H9 (cell line): ENCODE results near the gene CAPN9. TPM values are rescaled to one million over a fixed set of nuclear protein-coding genes. Genes with fewer than 3 reads are reported as not detected.

Source experiments
- DNase-seq: peaks from one replicate; pipeline ENCODE4 v3.0.0-alpha.2; 2017
- H2AFZ ChIP-seq: one replicate; pipeline ENCODE4 v1.6.1; 2013; ENCODE audit warnings: mild to moderate bottlenecking, low read length, control low read depth, moderate library complexity
- H2AK5ac ChIP-seq: 2 replicates; pipeline ENCODE4 v1.6.1; 2013; ENCODE audit warnings: low read length, control low read depth, mixed read lengths; ENCODE audit not compliant: insufficient read length
- H2BK120ac ChIP-seq: one replicate; pipeline ENCODE4 v1.6.1; 2013; ENCODE audit warnings: low read depth, mild to moderate bottlenecking, low read length, control low read depth, inconsistent platforms; ENCODE audit not compliant: poor library complexity, severe bottlenecking
- H2BK12ac ChIP-seq: 2 replicates; pipeline ENCODE4 v1.6.1; 2013; ENCODE audit warnings: low read length, control low read depth, mixed read lengths, low read depth; ENCODE audit not compliant: insufficient read length
- H2BK15ac ChIP-seq: 2 replicates; pipeline ENCODE4 v1.6.1; 2013; ENCODE audit warnings: low read depth, low read length, control low read depth
- H2BK20ac ChIP-seq: one replicate; pipeline ENCODE4 v1.6.1; 2013; ENCODE audit warnings: low read depth, mild to moderate bottlenecking, low read length, control low read depth, inconsistent platforms; ENCODE audit not compliant: poor library complexity, severe bottlenecking
- H2BK5ac ChIP-seq: 2 replicates; pipeline ENCODE4 v1.6.1; 2013; ENCODE audit warnings: low read length, control low read depth, mixed read lengths; ENCODE audit not compliant: insufficient read length
- H3K14ac ChIP-seq: 2 replicates; pipeline ENCODE4 v1.6.1; 2013; ENCODE audit warnings: low read length, control low read depth; ENCODE audit not compliant: insufficient read depth
- H3K18ac ChIP-seq: 2 replicates; pipeline ENCODE4 v1.6.1; 2013; ENCODE audit warnings: low read depth, mild to moderate bottlenecking, mixed read lengths, low read length, control low read depth; ENCODE audit not compliant: insufficient read length
- H3K23ac ChIP-seq: 2 replicates; pipeline ENCODE4 v1.6.1; 2013; ENCODE audit warnings: low read length, control low read depth, mixed read lengths, low read depth; ENCODE audit not compliant: insufficient read length
- H3K23me2 ChIP-seq: 2 replicates; pipeline ENCODE4 v1.6.1; 2013; ENCODE audit warnings: low read depth, mild to moderate bottlenecking, mixed read lengths, low read length, control low read depth; ENCODE audit not compliant: insufficient read length, poor library complexity, severe bottlenecking
- H3K27ac ChIP-seq: 2 replicates; pipeline ENCODE4 v1.5.1; 2013; ENCODE audit warnings: low read length, control low read depth, mixed read lengths, low read depth; ENCODE audit not compliant: insufficient read length
- H3K27me3 ChIP-seq: 2 replicates; pipeline ENCODE4 v1.6.1; 2013; ENCODE audit warnings: low read length, control low read depth, inconsistent platforms; ENCODE audit not compliant: insufficient read depth
- H3K4ac ChIP-seq: 2 replicates; pipeline ENCODE4 v1.6.1; 2013; ENCODE audit warnings: low read depth, mild to moderate bottlenecking, control low read depth, inconsistent platforms, low read length, moderate library complexity
- H3K4me1 ChIP-seq: 2 replicates; pipeline ENCODE4 v1.6.1; 2013; ENCODE audit warnings: low read length, control low read depth, inconsistent platforms; ENCODE audit not compliant: insufficient read depth
- H3K4me2 ChIP-seq: 2 replicates; pipeline ENCODE4 v1.6.1; 2013; ENCODE audit warnings: low read length, control low read depth, mixed read lengths; ENCODE audit not compliant: insufficient read length, insufficient read depth
- H3K56ac ChIP-seq: 2 replicates; pipeline ENCODE4 v1.6.1; 2013; ENCODE audit warnings: low read depth, mild to moderate bottlenecking, mixed read lengths, low read length, control low read depth; ENCODE audit not compliant: insufficient read length
- H3K79me1 ChIP-seq: 2 replicates; pipeline ENCODE4 v1.6.1; 2013; ENCODE audit warnings: low read depth, mild to moderate bottlenecking, moderate library complexity, low read length, control low read depth, inconsistent platforms; ENCODE audit not compliant: insufficient read depth, poor library complexity, severe bottlenecking
- H3K79me2 ChIP-seq: 2 replicates; pipeline ENCODE4 v1.6.1; 2013; ENCODE audit warnings: low read length, control low read depth, inconsistent platforms; ENCODE audit not compliant: insufficient read depth
- H3K9ac ChIP-seq: 2 replicates; pipeline ENCODE4 v1.6.1; 2013; ENCODE audit warnings: low read length, control low read depth, mixed read lengths; ENCODE audit not compliant: insufficient read length; ENCODE audit errors: extremely low read depth
- H3K9me3 ChIP-seq: one replicate; pipeline ENCODE4 v1.6.1; 2013; ENCODE audit warnings: low read depth, low read length, inconsistent platforms; ENCODE audit not compliant: control insufficient read depth
- H3T11ph ChIP-seq: one replicate; pipeline ENCODE4 v1.6.1; 2013; ENCODE audit warnings: mild to moderate bottlenecking, low read length, control low read depth, inconsistent platforms
- H4K20me1 ChIP-seq: one replicate; pipeline ENCODE4 v1.6.1; 2013; ENCODE audit not compliant: control insufficient read depth, insufficient read length, insufficient read depth
- H4K5ac ChIP-seq: 2 replicates; pipeline ENCODE4 v1.6.1; 2013; ENCODE audit warnings: low read depth, mild to moderate bottlenecking, mixed read lengths, low read length, control low read depth; ENCODE audit not compliant: insufficient read length
- H4K8ac ChIP-seq: replicated peaks from 2 replicates; pipeline ENCODE4 v1.6.1; 2013; ENCODE audit warnings: low read length, control low read depth, mixed read lengths, low read depth; ENCODE audit not compliant: insufficient read length
- H4K91ac ChIP-seq: 2 replicates; pipeline ENCODE4 v1.6.1; 2013; ENCODE audit warnings: low read depth, mild to moderate bottlenecking, moderate library complexity, mixed read lengths, low read length, control low read depth; ENCODE audit not compliant: insufficient read length
- H3K27ac Mint-ChIP-seq, 3 experiments: 2 replicates in 2 of 3; 3 replicates in 1 of 3; pipeline ENCODE4 v1.8.0; 2020 to 2021; ENCODE audit warnings: mixed read lengths in 3 of 3, mild to moderate bottlenecking in 1 of 3, moderate library complexity in 1 of 3
- H3K27me3 Mint-ChIP-seq: 2 replicates; pipeline ENCODE4 v1.8.0; 2021; ENCODE audit warnings: low read depth, mild to moderate bottlenecking, moderate library complexity, mixed read lengths
- H3K36me3 Mint-ChIP-seq, 3 experiments: 2 replicates in 2 of 3; 3 replicates in 1 of 3; pipeline ENCODE4 v1.8.0; 2020 to 2021; ENCODE audit warnings: low read depth in 3 of 3, mixed read lengths in 3 of 3; ENCODE audit not compliant: insufficient read depth in 1 of 3
- H3K4me1 Mint-ChIP-seq, 2 experiments: 2 replicates each; pipeline ENCODE4 v1.8.0; 2020; ENCODE audit warnings: mixed read lengths in 2 of 2
- H3K4me3 Mint-ChIP-seq, 2 experiments: 2 replicates in 1 of 2; 3 replicates in 1 of 2; pipeline ENCODE4 v1.8.0; 2020 to 2021; ENCODE audit warnings: mild to moderate bottlenecking in 2 of 2, mixed read lengths in 2 of 2, moderate library complexity in 1 of 2
- H3K9me3 Mint-ChIP-seq, 2 experiments: 2 replicates in 1 of 2; 3 replicates in 1 of 2; pipeline ENCODE4 v1.8.0; 2020; ENCODE audit warnings: mild to moderate bottlenecking in 2 of 2, mixed read lengths in 2 of 2, moderate library complexity in 1 of 2
- WGBS: extraction: QIAGEN DNeasy Blood & Tissue Kit; methylation state at CpG from one replicate; pipeline ENCODE4 v1.1.7; 2013; ENCODE audit warnings: missing lambda C conversion rate, low lambda C conversion rate, mixed read lengths; ENCODE audit not compliant: insufficient read length; ENCODE audit errors: extremely low coverage; 5-methylcytosine and 5-hydroxymethylcytosine counted together
- total RNA-seq: library from RNA; stranded (reverse); gene quantifications from 2 replicates; pipeline ENCODE4 v1.2.1, GENCODE V29; 2021
- TF ChIP-seq, protein P1 (sequence below): fragments of 200-600 bp; sonication (generic); conservative IDR thresholded peaks from 3 replicates; pipeline ENCODE4 v1.8.0; 2021; ENCODE audit warnings: antibody characterized with exemption, mild to moderate bottlenecking

The CAPN9 gene
- total RNA-seq, 1 experiment from 2014 or later: 0.22 TPM

DNA sequence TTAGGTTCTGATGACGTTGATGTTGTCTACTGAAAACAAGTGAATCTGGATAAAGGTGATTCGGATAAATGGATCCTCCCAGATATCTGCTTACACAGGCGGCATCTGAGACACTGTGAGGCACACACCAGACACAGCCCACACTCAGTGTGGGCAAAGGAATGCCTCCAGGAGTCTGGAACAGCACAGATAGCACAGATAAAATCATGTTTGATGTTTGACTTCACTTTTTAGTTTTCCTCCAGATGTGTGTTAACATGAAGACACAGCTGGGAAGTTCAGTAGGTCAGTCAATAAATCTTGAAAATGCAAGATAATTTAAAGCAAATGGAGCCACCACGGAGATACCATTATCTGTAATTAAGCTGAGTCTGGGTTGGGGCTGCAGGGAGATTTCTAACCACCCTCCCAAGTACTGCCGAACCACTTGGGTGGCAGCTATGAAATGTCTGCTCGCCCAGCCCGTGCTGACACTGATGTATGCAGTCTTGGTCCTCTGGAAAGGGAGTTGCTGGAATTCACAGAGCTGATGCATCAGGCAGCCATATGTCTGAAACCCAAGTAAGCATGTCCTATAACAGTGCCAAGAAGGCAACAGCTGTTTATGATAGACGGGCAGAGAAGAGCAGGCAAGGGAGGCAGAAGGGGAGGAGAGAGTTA lies 11.7 kb downstream of the CAPN9 start:
- Histone ChIP-seq H3T11ph (no peak overlapping the region), H2BK20ac (no peak overlapping the region), H3K9me3 (no peaks in the 10 kb centered on the region), H3K79me2 (no peaks in the 10 kb centered on the region), H2BK120ac (no peak overlapping the region), H3K4ac (no peak overlapping the region), H3K56ac (no peak overlapping the region), H3K4me2 (no peak overlapping the region), H4K8ac (no peak overlapping the region), H3K4me1 (no peaks in the 10 kb centered on the region), H2BK5ac (no peak overlapping the region), H4K5ac (no peak overlapping the region), H4K91ac (no peak overlapping the region), H3K14ac (no peak overlapping the region), H2BK12ac (no peak overlapping the region), H3K27me3 (no peaks in the 10 kb centered on the region), H2AK5ac (no peak overlapping the region), H3K9ac (no peak overlapping the region), H2AFZ (no peak overlapping the region), H4K20me1 (no peaks in the 10 kb centered on the region), H3K18ac (no peak overlapping the region), H3K23ac (no peak overlapping the region), H3K79me1 (no peaks in the 10 kb centered on the region), H2BK15ac (no peak overlapping the region), H3K27ac (no peak overlapping the region), H3K23me2 (no peaks in the 10 kb centered on the region)
- H3K9me3 Mint-ChIP-seq: no peaks in the 10 kb centered on the region
- TF ChIP-seq, protein P1, sequence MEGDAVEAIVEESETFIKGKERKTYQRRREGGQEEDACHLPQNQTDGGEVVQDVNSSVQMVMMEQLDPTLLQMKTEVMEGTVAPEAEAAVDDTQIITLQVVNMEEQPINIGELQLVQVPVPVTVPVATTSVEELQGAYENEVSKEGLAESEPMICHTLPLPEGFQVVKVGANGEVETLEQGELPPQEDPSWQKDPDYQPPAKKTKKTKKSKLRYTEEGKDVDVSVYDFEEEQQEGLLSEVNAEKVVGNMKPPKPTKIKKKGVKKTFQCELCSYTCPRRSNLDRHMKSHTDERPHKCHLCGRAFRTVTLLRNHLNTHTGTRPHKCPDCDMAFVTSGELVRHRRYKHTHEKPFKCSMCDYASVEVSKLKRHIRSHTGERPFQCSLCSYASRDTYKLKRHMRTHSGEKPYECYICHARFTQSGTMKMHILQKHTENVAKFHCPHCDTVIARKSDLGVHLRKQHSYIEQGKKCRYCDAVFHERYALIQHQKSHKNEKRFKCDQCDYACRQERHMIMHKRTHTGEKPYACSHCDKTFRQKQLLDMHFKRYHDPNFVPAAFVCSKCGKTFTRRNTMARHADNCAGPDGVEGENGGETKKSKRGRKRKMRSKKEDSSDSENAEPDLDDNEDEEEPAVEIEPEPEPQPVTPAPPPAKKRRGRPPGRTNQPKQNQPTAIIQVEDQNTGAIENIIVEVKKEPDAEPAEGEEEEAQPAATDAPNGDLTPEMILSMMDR: no peak
- no peak overlapping the region for H3K27ac Mint-ChIP-seq
- H3K36me3 Mint-ChIP-seq: no peaks in the 10 kb centered on the region; a peak in 1 of 7 replicates
- DNase-seq: no peak
- peaks cover 40% of the 10 kb centered on the region for H3K27me3 Mint-ChIP-seq
- no CpG with 5 or more reads among the region's 8 CpGs for WGBS
- H3K4me1 Mint-ChIP-seq: peaks cover under 1 to 6% of the 10 kb centered on the region in 2 experiments; a peak in 3 of 4 replicates
- H3K4me3 Mint-ChIP-seq: no peak overlapping the region
